NCI-H774 (cell line): ENCODE measurements around the gene IRF2BPL.

Source experiments
- DNase-seq: peaks from one replicate; lab custom pipeline; 2025; lab: John Stamatoyannopoulos, UW

Gene IRF2BPL

GRCh38 chr14:77053046-77053841 lies 24.7 kb upstream of the IRF2BPL start:
- no peak for DNase-seq

GRCh38 chr14:77052281-77053044 lies 24.0 kb upstream of the IRF2BPL start:
- DNase-seq = no peak

GRCh38 chr14:77051116-77051515 lies 22.6 kb upstream of the IRF2BPL start:
- no peak for DNase-seq

GRCh38 chr14:77046721-77047120 lies 18.2 kb upstream of the IRF2BPL start:
- DNase-seq = no peak

- no peak for DNase-seq
These were observed 17.0 kb upstream of the IRF2BPL start for GRCh38 chr14:77045238-77046162.

- no peak for DNase-seq
These were observed 16.3 kb upstream of the IRF2BPL start for GRCh38 chr14:77044783-77045237.

- DNase-seq = no peak
These were observed 15.5 kb upstream of the IRF2BPL start for GRCh38 chr14:77043984-77044485.

GRCh38 chr14:77043177-77043983 lies 14.9 kb upstream of the IRF2BPL start:
- no peak for DNase-seq

- DNase-seq = no peak
These were observed 13.5 kb upstream of the IRF2BPL start for GRCh38 chr14:77041881-77042545.

GRCh38 chr14:77040741-77041653 lies 12.5 kb upstream of the IRF2BPL start:
- DNase-seq = no peak

- peak; percentile 93 for DNase-seq
These were observed 11.7 kb upstream of the IRF2BPL start for GRCh38 chr14:77040059-77040740.

- no peak for DNase-seq
These were observed 11.0 kb upstream of the IRF2BPL start for GRCh38 chr14:77039285-77040058.

GRCh38 chr14:77037938-77038568 lies 9.5 kb upstream of the IRF2BPL start:
- no peak for DNase-seq

- DNase-seq = no peak
These were observed 8.9 kb upstream of the IRF2BPL start for GRCh38 chr14:77037215-77037937.

GRCh38 chr14:77036484-77037214 lies 8.1 kb upstream of the IRF2BPL start:
- DNase-seq = no peak

GRCh38 chr14:77035267-77035666 lies 6.8 kb upstream of the IRF2BPL start:
- DNase-seq = no peak
